HG03280 (cell line): Measurements from ENCODE around the gene TSC2.

Source experiments
- ATAC-seq: cut with Tn5 transposase; IDR thresholded peaks from one replicate; pipeline ENCODE4 v1.9.1; 2021; ENCODE audit warnings: mild to moderate bottlenecking, moderate library complexity; ENCODE audit not compliant: unreplicated experiment

TSC2 gene

DNA sequence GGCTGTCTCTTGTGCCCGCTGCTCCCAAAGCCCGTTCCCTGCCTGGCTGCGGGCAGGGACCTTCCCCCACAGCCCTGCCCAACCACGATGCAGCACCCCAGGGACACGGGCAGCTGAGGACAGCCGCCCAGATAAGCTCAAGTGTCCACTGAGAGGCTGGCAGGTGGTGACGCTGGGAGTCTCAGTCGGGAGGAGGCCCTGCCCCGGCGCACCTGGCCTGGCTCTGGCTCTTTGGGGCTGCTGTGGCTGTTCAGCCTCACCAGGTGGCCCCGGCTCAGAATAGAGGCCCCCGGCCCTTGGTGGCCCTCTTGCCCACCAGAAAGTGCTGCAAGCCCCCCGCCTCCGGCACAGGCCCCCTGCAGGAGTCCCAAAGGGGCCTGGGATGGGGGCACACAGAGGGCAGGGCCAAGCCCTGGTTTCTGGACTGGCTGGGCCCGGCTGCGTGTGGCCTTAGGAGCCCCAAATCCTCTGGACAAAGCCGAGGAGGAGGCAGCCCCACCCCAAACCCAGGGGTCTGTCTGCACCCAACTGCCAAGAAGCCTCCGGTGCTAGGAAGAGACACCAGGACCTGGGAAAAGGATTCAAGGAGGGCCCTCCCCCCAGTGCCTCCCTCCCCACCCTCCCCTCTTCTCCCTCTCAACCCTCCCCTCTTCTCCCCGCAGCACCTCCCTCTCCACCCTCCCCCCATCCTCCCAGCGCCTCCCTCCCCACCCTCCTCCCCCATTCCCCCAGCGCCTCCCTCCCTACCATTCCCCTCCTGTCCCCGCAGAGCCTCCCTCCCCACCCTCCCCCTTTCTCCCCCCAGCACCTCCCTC lies 5.4 kb upstream of the TSC2 start:
- ATAC-seq: no peak

DNA sequence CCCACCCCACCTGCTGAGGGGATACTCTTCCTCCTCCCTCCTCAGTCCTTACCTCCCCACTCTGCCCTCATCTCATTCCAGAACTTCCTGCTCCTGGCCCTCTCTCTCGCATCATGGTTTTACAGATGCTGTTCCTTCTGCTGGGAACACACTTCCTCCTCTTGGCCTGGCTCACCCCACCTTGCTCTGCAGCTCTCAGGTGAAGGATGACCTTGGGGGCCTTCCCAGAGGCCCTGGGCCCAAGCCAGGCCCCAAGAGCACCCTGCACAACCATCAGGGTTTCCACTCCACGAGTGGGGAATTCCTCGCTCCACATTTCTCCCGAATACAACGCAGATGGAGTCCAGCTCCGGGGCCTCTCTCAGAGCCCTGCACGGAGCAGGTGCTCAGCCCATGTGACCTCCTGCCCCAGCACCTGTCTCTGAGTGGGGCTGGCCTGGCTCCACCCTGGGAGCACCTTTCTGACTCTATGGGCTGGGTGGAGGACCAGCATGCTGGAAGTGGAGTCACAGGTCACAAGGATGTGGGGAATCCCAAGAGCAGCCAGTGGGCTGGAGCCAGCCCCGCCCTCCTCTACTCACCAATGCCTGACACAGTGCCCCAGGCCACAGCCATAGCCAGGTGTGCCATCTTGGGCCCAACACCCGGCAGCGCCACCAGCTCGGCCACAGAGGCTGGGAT lies 4.7 kb upstream of the TSC2 start:
- ATAC-seq: no peak

- no peak for ATAC-seq
Observed at GRCh38 chr16:2043667-2044451, 3.9 kb upstream of the TSC2 start.

DNA sequence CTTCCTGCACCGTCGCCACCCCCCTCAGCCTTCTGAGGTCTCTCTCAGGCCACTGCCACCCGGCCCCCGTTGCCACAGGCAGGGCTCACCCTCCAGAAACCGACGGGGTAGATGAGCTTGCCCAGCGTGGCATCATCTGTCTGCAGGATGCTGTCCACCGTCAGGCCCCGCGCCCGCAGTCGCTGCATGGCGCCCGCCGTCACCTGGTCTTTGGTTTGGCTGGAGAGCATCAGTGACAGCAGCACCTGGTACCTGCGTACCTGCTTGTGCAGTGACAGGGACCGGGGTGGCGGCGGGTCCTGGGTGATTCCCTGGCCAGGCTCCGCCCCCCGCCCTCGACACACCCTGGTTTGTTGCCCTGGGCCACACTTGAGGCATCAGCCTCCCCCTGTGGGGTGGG lies 3.2 kb upstream of the TSC2 start:
- ATAC-seq: no peak

DNA sequence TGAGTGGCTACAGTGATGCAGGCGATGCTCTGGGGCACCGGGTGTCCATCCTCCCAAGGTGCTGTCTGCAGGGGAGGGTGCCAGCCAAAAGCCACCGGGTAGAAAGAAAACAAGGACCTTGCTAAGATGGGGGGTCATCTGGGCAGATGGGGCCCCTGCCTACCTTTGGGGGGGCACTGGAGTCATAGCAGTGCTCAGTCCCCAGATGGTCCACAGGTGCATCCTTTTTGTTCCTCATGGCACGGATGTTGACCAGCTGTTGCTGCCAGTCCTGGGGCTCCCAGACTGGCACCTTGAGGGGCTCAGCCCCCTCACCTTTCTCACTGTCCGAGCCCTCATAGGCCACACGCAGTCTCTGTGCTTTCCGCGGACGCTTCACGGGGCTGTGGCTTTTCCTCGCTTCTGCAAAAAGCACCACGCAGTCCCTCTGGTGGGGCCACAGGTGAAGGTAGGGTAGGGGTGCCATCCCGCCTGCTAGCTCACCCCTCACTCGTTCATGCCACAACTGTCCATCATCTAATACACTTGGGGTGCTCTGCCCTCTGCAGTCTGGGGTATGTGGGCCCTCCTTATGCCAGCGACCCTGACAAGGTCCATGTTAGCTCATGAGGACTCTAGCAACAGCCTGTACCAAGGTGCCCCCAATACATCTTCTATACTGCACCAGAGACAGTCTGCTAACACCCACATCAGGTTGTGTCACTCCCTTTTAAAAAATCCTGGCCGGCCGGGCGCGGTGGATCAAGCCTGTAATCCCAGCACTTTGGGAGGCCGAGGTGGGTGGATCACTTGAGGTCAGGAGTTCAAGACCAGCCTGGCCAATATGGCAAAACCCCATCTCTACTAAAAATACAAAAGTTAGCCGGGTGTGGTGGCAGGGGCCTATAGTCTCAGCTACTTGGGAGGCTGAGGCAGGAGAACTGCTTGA lies 1.6 kb upstream of the TSC2 start:
- ATAC-seq: no peak

- ATAC-seq: no peak
Observed at GRCh38 chr16:2046893-2047329, 874 bp upstream of the TSC2 start.

- no peak for ATAC-seq
Observed at GRCh38 chr16:2048116-2048543, 345 bp downstream of the TSC2 start.

DNA sequence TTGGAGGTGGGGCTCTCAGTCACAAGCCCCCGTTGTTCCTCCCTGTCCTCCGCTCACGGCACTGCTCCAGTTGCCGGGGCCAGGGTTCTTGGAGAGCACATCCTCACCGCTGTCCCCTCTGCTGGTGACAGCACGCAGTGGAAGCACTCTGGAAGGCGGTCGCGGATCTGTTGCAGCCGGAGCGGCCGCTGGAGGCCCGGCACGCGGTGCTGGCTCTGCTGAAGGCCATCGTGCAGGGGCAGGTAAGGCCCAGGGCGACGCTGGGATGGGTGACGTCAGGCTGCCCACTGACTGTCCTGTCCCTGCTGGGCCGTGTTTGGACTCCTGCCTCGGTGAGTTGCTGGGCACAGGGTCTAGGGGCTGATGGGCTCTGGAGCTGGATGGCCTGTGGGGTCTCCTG lies 5.4 kb downstream of the TSC2 start:
- no peak for ATAC-seq

GRCh38 chr16:2053897-2054296 lies 6.1 kb downstream of the TSC2 start:
- no peak for ATAC-seq

GRCh38 chr16:2054543-2055245 lies 6.9 kb downstream of the TSC2 start:
- no peak for ATAC-seq

DNA sequence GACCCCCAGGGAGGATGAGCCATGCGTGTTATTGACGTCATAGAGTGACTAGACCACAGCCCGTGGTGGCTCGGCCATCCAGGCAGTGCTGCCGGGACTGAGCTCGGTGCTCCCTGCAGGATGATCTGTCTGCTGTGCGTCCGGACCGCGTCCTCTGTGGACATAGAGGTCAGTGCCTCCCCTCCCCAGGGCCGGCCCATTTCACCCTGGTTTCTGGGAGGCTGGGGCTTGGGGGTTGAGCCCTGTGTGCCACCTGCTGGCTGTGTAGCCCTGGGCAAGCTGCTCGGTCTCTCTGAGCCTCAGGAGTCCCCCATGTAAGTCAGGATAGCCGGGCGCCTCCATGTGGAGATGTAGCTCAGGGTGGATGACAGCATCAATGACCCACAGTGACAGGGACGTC lies 8.3 kb downstream of the TSC2 start:
- no peak for ATAC-seq

DNA sequence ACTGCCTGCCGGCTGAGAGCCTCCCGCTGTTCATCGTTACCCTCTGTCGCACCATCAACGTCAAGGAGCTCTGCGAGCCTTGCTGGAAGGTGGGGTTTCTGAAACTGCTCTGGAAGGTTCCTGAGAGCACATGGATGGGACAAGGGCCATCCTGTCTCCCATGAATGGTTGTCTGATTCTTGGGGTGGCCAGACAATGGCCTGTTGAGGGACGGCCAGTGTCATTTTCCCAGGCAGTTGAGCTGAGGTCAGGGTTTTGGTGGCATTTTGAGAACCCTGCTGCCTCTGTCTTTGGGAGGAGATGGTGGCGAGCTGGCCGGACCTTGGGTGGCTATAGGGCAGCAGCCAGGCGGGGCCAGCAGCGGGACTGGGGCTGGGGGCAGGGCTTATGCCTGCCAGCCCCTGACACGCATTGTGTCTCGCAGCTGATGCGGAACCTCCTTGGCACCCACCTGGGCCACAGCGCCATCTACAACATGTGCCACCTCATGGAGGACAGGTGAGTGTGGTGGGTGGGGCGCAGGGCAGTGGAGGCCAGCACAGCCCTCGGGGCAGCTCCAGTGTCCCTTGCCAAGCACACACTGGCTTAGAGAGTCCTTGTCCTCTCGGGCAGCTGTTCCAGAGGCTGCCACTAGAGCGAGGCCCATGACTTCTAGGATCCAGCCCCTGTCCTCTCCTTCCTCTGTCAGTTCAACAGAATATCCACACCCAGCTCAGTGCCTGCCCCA lies 9.1 kb downstream of the TSC2 start:
- no peak for ATAC-seq

- no peak for ATAC-seq
Observed at GRCh38 chr16:2057438-2057837, 9.7 kb downstream of the TSC2 start.

DNA sequence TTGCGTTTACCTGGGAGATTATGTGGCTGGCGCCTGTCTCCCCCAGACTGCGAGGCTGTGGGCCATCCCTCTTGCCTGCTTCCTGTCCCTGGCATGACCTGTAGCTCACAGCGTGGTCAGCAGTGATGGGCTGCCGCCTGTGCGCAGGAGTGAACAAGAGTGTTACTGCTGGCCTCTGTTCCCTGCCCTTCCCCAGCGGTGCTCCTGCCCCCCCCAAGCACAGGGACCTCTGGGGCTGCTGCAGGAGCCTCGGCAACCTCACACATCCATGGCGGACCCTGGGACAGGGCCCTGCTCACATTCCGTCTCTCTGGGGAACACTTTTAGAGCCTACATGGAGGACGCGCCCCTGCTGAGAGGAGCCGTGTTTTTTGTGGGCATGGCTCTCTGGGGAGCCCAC lies 10.6 kb downstream of the TSC2 start:
- ATAC-seq: no peak

- no peak for ATAC-seq
Observed at GRCh38 chr16:2058872-2059271, 11.1 kb downstream of the TSC2 start.

DNA sequence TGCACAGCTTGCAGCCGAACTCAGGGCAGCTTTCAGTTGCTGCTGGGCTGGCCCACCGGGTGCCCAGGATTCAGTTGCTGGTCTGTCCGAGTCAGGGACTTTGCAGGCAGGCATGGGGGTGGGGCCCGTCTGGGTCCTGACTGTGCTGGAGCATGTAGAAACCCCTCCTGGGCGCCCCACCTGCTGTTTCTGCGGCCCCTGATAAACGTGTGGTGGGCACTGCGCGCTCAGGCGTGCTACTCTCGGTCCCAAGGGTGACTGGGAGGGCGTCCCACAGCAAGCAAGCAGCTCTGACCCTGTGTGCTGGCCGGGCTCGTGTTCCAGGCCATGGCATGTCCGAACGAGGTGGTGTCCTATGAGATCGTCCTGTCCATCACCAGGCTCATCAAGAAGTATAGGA lies 12.6 kb downstream of the TSC2 start:
- no peak for ATAC-seq

DNA sequence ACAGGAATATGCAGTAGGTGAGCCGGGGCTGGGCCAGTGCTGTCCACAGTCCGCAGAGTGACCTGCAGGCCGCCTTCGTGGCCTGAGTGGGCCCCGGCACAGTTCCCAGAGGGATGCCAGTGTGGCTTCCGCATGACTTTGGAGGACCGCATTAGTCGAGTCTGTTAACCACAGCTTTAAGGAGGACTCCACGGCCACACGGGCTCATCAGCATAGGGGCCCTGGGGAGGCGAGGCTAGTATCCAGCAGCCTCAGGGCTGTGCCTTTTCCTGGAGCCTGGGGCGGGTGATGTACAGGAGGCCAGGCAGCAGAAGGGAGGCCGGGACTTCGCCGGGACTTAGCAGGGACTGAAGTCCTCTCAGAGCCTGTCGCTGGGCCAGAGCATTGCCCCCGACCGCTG lies 13.2 kb downstream of the TSC2 start:
- no peak for ATAC-seq

DNA sequence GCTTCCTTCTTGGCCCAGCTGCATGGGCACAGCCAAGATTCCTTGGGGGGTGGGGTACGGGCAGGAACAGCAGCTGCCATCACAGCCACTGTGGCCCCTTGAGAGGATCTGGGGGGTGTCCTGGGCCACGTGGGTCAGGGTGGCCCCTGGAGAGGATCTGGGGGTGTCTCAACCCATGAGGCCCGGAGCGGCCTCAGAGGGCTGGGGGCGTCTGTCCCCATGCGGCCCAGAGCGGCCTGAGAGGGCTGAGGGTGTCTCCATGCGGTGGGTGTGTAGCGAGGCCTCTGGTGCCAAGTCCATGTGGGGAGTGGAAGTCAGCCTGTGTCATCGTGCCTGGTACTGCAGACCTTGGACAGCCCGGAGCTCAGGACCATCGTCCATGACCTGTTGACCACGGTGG lies 13.7 kb downstream of the TSC2 start:
- ATAC-seq: no peak

DNA sequence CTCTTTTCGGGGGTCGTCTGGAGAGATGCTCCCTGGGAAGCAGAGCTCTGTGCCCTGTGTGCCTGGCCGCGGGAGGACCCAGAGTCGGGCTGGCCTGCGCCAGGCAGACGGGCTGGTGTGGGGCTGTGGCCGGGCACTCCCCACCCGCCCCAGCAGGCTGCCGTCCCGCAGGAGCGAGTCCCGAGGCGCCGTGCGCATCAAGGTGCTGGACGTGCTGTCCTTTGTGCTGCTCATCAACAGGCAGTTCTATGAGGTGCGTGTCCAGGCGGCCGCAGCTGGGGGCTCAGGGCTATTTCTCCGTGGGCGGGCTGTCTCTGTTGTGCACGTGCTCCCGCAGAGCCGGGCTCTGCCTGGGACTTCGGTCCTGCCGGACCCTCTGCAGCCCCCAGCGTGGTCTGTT lies 15.0 kb downstream of the TSC2 start:
- ATAC-seq: no peak
